H9 (cell line): ENCODE measurements around the gene GRIPAP1. TPM values are rescaled to one million over a fixed set of nuclear protein-coding genes. Genes with fewer than 3 reads are reported as not detected.

Source experiments
- DNase-seq: peaks from one replicate; pipeline ENCODE4 v3.0.0-alpha.2; 2017
- H2AFZ ChIP-seq: one replicate; pipeline ENCODE4 v1.6.1; 2013; ENCODE audit warnings: mild to moderate bottlenecking, low read length, control low read depth, moderate library complexity
- H2AK5ac ChIP-seq: 2 replicates; pipeline ENCODE4 v1.6.1; 2013; ENCODE audit warnings: low read length, control low read depth, mixed read lengths; ENCODE audit not compliant: insufficient read length
- H2BK120ac ChIP-seq: one replicate; pipeline ENCODE4 v1.6.1; 2013; ENCODE audit warnings: low read depth, mild to moderate bottlenecking, low read length, control low read depth, inconsistent platforms; ENCODE audit not compliant: poor library complexity, severe bottlenecking
- H2BK12ac ChIP-seq: 2 replicates; pipeline ENCODE4 v1.6.1; 2013; ENCODE audit warnings: low read length, control low read depth, mixed read lengths, low read depth; ENCODE audit not compliant: insufficient read length
- H2BK15ac ChIP-seq: 2 replicates; pipeline ENCODE4 v1.6.1; 2013; ENCODE audit warnings: low read depth, low read length, control low read depth
- H2BK20ac ChIP-seq: one replicate; pipeline ENCODE4 v1.6.1; 2013; ENCODE audit warnings: low read depth, mild to moderate bottlenecking, low read length, control low read depth, inconsistent platforms; ENCODE audit not compliant: poor library complexity, severe bottlenecking
- H2BK5ac ChIP-seq: 2 replicates; pipeline ENCODE4 v1.6.1; 2013; ENCODE audit warnings: low read length, control low read depth, mixed read lengths; ENCODE audit not compliant: insufficient read length
- H3K14ac ChIP-seq: 2 replicates; pipeline ENCODE4 v1.6.1; 2013; ENCODE audit warnings: low read length, control low read depth; ENCODE audit not compliant: insufficient read depth
- H3K18ac ChIP-seq: 2 replicates; pipeline ENCODE4 v1.6.1; 2013; ENCODE audit warnings: low read depth, mild to moderate bottlenecking, mixed read lengths, low read length, control low read depth; ENCODE audit not compliant: insufficient read length
- H3K23ac ChIP-seq: 2 replicates; pipeline ENCODE4 v1.6.1; 2013; ENCODE audit warnings: low read length, control low read depth, mixed read lengths, low read depth; ENCODE audit not compliant: insufficient read length
- H3K23me2 ChIP-seq: 2 replicates; pipeline ENCODE4 v1.6.1; 2013; ENCODE audit warnings: low read depth, mild to moderate bottlenecking, mixed read lengths, low read length, control low read depth; ENCODE audit not compliant: insufficient read length, poor library complexity, severe bottlenecking
- H3K27ac ChIP-seq: 2 replicates; pipeline ENCODE4 v1.5.1; 2013; ENCODE audit warnings: low read length, control low read depth, mixed read lengths, low read depth; ENCODE audit not compliant: insufficient read length
- H3K27me3 ChIP-seq: 2 replicates; pipeline ENCODE4 v1.6.1; 2013; ENCODE audit warnings: low read length, control low read depth, inconsistent platforms; ENCODE audit not compliant: insufficient read depth
- H3K4ac ChIP-seq: 2 replicates; pipeline ENCODE4 v1.6.1; 2013; ENCODE audit warnings: low read depth, mild to moderate bottlenecking, control low read depth, inconsistent platforms, low read length, moderate library complexity
- H3K4me1 ChIP-seq: 2 replicates; pipeline ENCODE4 v1.6.1; 2013; ENCODE audit warnings: low read length, control low read depth, inconsistent platforms; ENCODE audit not compliant: insufficient read depth
- H3K4me2 ChIP-seq: 2 replicates; pipeline ENCODE4 v1.6.1; 2013; ENCODE audit warnings: low read length, control low read depth, mixed read lengths; ENCODE audit not compliant: insufficient read length, insufficient read depth
- H3K56ac ChIP-seq: 2 replicates; pipeline ENCODE4 v1.6.1; 2013; ENCODE audit warnings: low read depth, mild to moderate bottlenecking, mixed read lengths, low read length, control low read depth; ENCODE audit not compliant: insufficient read length
- H3K79me1 ChIP-seq: 2 replicates; pipeline ENCODE4 v1.6.1; 2013; ENCODE audit warnings: low read depth, mild to moderate bottlenecking, moderate library complexity, low read length, control low read depth, inconsistent platforms; ENCODE audit not compliant: insufficient read depth, poor library complexity, severe bottlenecking
- H3K79me2 ChIP-seq: 2 replicates; pipeline ENCODE4 v1.6.1; 2013; ENCODE audit warnings: low read length, control low read depth, inconsistent platforms; ENCODE audit not compliant: insufficient read depth
- H3K9ac ChIP-seq: 2 replicates; pipeline ENCODE4 v1.6.1; 2013; ENCODE audit warnings: low read length, control low read depth, mixed read lengths; ENCODE audit not compliant: insufficient read length; ENCODE audit errors: extremely low read depth
- H3K9me3 ChIP-seq: one replicate; pipeline ENCODE4 v1.6.1; 2013; ENCODE audit warnings: low read depth, low read length, inconsistent platforms; ENCODE audit not compliant: control insufficient read depth
- H3T11ph ChIP-seq: one replicate; pipeline ENCODE4 v1.6.1; 2013; ENCODE audit warnings: mild to moderate bottlenecking, low read length, control low read depth, inconsistent platforms
- H4K20me1 ChIP-seq: one replicate; pipeline ENCODE4 v1.6.1; 2013; ENCODE audit not compliant: control insufficient read depth, insufficient read length, insufficient read depth
- H4K5ac ChIP-seq: 2 replicates; pipeline ENCODE4 v1.6.1; 2013; ENCODE audit warnings: low read depth, mild to moderate bottlenecking, mixed read lengths, low read length, control low read depth; ENCODE audit not compliant: insufficient read length
- H4K8ac ChIP-seq: replicated peaks from 2 replicates; pipeline ENCODE4 v1.6.1; 2013; ENCODE audit warnings: low read length, control low read depth, mixed read lengths, low read depth; ENCODE audit not compliant: insufficient read length
- H4K91ac ChIP-seq: 2 replicates; pipeline ENCODE4 v1.6.1; 2013; ENCODE audit warnings: low read depth, mild to moderate bottlenecking, moderate library complexity, mixed read lengths, low read length, control low read depth; ENCODE audit not compliant: insufficient read length
- H3K27ac Mint-ChIP-seq, 3 experiments: 2 replicates in 2 of 3; 3 replicates in 1 of 3; pipeline ENCODE4 v1.8.0; 2020 to 2021; ENCODE audit warnings: mixed read lengths in 3 of 3, mild to moderate bottlenecking in 1 of 3, moderate library complexity in 1 of 3
- H3K27me3 Mint-ChIP-seq: 2 replicates; pipeline ENCODE4 v1.8.0; 2021; ENCODE audit warnings: low read depth, mild to moderate bottlenecking, moderate library complexity, mixed read lengths
- H3K36me3 Mint-ChIP-seq, 3 experiments: 2 replicates in 2 of 3; 3 replicates in 1 of 3; pipeline ENCODE4 v1.8.0; 2020 to 2021; ENCODE audit warnings: low read depth in 3 of 3, mixed read lengths in 3 of 3; ENCODE audit not compliant: insufficient read depth in 1 of 3
- H3K4me1 Mint-ChIP-seq, 2 experiments: 2 replicates each; pipeline ENCODE4 v1.8.0; 2020; ENCODE audit warnings: mixed read lengths in 2 of 2
- H3K4me3 Mint-ChIP-seq, 2 experiments: 2 replicates in 1 of 2; 3 replicates in 1 of 2; pipeline ENCODE4 v1.8.0; 2020 to 2021; ENCODE audit warnings: mild to moderate bottlenecking in 2 of 2, mixed read lengths in 2 of 2, moderate library complexity in 1 of 2
- H3K9me3 Mint-ChIP-seq, 2 experiments: 2 replicates in 1 of 2; 3 replicates in 1 of 2; pipeline ENCODE4 v1.8.0; 2020; ENCODE audit warnings: mild to moderate bottlenecking in 2 of 2, mixed read lengths in 2 of 2, moderate library complexity in 1 of 2
- WGBS: extraction: QIAGEN DNeasy Blood & Tissue Kit; methylation state at CpG from one replicate; pipeline ENCODE4 v1.1.7; 2013; ENCODE audit warnings: missing lambda C conversion rate, low lambda C conversion rate, mixed read lengths; ENCODE audit not compliant: insufficient read length; ENCODE audit errors: extremely low coverage; 5-methylcytosine and 5-hydroxymethylcytosine counted together
- total RNA-seq: library from RNA; stranded (reverse); gene quantifications from 2 replicates; pipeline ENCODE4 v1.2.1, GENCODE V29; 2021
- TF ChIP-seq, protein P1 (sequence below): fragments of 200-600 bp; sonication (generic); conservative IDR thresholded peaks from 3 replicates; pipeline ENCODE4 v1.8.0; 2021; ENCODE audit warnings: antibody characterized with exemption, mild to moderate bottlenecking

GRIPAP1 gene
- total RNA-seq, 1 experiment from 2014 or later: 71.8 TPM

DNA sequence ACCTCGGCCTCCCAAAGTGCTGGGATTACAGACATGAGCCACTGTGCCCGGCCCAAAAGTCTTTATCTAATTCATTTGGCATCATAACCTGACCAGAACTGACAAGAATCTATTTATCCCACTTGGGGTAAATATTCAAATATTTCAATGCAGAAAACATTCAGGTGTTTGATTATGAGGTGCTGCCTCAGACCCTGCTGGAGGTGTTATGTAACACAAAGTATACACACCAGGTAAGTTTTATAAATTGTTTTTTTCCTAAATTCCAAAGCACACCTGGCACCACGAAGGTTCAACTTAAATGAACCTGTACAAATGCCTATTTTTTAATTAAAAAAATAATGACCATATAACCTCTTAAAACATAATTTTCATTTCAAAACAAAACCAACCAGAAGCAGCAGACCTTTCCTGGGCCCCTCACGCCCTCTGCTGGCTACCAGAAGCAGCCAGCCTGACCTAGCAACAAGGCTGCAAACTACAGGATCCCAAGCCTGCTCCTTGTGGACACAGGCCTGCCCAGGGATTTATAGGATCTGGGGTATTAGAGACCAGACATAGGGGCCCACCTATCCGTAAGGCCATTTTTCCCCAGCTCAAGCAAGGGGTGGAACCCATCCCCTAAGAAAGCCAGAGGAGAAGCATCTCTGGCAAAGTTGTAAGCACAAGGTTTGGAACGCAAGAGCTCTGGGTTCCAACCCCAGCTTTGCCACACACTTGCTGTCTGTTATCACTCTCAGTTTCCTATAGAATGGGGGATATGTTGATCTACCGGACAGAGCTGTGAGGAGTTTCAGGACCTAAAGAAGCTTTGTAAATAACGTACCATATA is 56.3 kb downstream of the GRIPAP1 start:
- H3K9me3 Mint-ChIP-seq: peaks cover 55 to 65% of the 10 kb centered on the region in 2 experiments
- Histone ChIP-seq H2BK12ac (no peak overlapping the region), H3K23me2 (no peaks in the 10 kb centered on the region), H3K4me1 (no peaks in the 10 kb centered on the region; the same call in 1 of the 2 replicates), H2BK20ac (no peak overlapping the region), H3T11ph (no peak overlapping the region), H3K56ac (no peak overlapping the region), H2AK5ac (no peak overlapping the region), H3K27ac (no peak overlapping the region), H4K20me1 (no peaks in the 10 kb centered on the region), H3K4ac (no peak overlapping the region), H3K18ac (no peak overlapping the region), H4K91ac (no peak overlapping the region), H3K27me3 (no peaks in the 10 kb centered on the region), H3K9me3 (no peaks in the 10 kb centered on the region), H3K79me1 (peaks cover 6% of the 10 kb centered on the region), H2BK15ac (no peak overlapping the region), H3K14ac (no peak overlapping the region), H3K9ac (no peak overlapping the region), H4K8ac (no peak overlapping the region), H2BK120ac (no peak overlapping the region), H3K23ac (no peak overlapping the region), H3K4me2 (no peak overlapping the region), H3K79me2 (peaks cover 4% of the 10 kb centered on the region; the same call in 1 of the 2 replicates), H4K5ac (no peak overlapping the region), H2AFZ (no peak overlapping the region), H2BK5ac (no peak overlapping the region)
- H3K4me3 Mint-ChIP-seq: no peak overlapping the region
- H3K27ac Mint-ChIP-seq: peak overlapping the region in 2 of 3 experiments; percentile 20 to 24; a peak in 2 of 7 replicates
- no CpG with 5 or more reads among the region's 8 CpGs for WGBS
- DNase-seq: peak; percentile 63
- H3K27me3 Mint-ChIP-seq: peaks cover 1% of the 10 kb centered on the region; the same call in 1 of the 2 replicates
- H3K4me1 Mint-ChIP-seq: peaks cover 8 to 11% of the 10 kb centered on the region in 2 experiments
- TF ChIP-seq, protein P1, sequence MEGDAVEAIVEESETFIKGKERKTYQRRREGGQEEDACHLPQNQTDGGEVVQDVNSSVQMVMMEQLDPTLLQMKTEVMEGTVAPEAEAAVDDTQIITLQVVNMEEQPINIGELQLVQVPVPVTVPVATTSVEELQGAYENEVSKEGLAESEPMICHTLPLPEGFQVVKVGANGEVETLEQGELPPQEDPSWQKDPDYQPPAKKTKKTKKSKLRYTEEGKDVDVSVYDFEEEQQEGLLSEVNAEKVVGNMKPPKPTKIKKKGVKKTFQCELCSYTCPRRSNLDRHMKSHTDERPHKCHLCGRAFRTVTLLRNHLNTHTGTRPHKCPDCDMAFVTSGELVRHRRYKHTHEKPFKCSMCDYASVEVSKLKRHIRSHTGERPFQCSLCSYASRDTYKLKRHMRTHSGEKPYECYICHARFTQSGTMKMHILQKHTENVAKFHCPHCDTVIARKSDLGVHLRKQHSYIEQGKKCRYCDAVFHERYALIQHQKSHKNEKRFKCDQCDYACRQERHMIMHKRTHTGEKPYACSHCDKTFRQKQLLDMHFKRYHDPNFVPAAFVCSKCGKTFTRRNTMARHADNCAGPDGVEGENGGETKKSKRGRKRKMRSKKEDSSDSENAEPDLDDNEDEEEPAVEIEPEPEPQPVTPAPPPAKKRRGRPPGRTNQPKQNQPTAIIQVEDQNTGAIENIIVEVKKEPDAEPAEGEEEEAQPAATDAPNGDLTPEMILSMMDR: peak; percentile 79
- H3K36me3 Mint-ChIP-seq: peaks cover 19 to 39% (median 30%) of the 10 kb centered on the region in 3 experiments
